Measurements from ENCODE around the gene ZNF202.

GRCh38 chr11:123719452-123719851 is 22.0 kb downstream of the ZNF202 start:
- TF ChIP-seq CTCF (IDR thresholded peaks at IDR 0.05 in 8 of 11, conservative IDR thresholded peaks at IDR 0.05 in 3 of 11) (no peak), POLR2AphosphoS5 (IDR thresholded peaks at IDR 0.05) (no peak)
